CD4-positive, alpha-beta T cell treated with Interleukin-6 at 100 ng/mL for 8 hours (primary cell): ENCODE data around the gene VARS2.
"Not testable (repeated sequence)": the region's sequence is repeated elsewhere in the genome, so short reads cannot be mapped to it uniquely, and the experiment has no call there.

Experiments
- DNase-seq: peaks from one replicate; pipeline ENCODE4 v3.0.0-alpha.2; 2020; ENCODE audit warnings: mixed read lengths, low spot score

The VARS2 gene

DNA sequence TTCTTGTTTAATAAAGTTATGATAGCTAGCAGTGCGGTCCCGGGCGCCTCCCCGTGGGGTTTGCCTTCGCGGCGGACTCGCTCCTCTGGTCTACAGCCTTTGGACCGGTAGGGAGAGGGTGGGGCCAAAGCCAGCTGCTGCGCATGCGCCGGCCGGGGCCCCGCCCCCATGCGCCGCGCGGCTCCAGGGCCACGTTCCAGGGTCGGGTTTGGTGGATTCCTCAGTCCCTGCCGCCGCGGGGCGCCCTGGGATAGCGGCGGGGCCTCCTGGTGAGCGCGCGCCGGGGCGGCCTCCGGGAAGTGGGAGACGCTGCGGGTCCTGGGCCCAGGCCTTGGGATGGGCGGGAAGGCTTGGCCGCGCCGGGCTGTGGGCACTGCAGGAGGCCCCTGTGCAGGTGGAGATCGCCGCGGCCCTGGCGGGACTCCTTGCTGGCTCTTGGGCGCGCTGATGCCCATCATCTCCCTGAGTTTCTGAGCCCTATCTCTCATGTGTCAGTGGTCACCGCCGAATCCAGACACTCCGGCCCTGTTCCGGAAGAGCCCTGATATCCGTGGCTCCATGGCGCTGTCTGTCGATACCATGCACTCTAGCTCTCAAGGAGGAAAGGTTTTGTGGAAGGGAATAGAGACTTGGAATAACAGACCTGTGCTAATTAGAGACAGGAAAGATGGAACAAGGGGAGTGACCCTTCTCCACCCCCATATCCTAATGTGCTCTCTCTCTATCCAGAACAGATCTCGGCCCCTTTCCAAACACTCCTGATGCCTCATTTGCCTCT lies at the start of gene VARS2:
VARS2 (plus strand) TSS at position 163 of the 778 bp plus-strand sequence; CDS start at position 762, 599 bp downstream.
- DNase-seq = peak; percentile 83

DNA sequence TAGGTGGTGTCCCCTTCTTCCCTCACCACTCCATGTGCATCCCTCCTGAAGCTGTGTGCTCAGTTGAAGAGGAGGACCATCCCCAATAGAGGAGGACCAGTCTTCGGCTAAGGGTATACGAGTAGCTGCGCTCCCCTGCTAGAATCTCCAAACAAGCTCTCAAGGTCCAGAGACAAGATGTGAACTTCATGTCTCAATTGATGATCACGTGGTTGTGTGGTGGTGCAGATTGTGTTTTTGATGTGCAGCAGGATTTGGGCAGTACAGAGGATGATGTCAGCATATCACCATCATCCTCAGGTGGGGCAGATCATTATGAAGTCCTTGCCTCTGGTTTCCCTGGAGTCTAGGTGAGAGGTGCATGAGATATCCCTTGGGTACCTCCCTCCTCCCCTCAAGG lies 49.7 kb upstream of the VARS2 start:
- DNase-seq = no peak

DNA sequence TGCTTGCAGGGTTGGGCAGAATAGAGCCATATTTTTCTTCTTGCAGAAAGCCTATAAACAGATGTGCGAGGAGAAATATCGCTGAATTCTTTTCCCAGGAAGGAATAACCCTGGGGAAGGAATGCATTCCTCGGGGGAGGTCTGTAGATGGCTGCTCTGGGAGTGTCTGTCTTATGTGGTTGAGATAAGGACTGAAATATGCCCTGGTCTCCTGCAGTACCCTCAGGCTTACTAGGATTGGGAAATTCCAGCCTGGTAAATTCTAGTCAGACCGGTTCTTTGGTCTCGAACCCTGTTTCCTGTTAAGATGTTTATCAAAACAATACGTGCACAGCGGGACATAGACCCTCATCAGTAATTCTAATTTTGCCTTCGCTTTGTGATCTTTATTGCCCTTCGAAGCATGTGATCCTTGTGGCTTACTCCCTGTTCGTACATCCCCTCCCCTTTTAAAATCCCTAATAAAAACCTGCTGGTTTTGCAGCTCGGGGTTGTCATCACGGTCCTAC lies 44.7 kb upstream of the VARS2 start:
- not testable (repeated sequence) for DNase-seq

DNA sequence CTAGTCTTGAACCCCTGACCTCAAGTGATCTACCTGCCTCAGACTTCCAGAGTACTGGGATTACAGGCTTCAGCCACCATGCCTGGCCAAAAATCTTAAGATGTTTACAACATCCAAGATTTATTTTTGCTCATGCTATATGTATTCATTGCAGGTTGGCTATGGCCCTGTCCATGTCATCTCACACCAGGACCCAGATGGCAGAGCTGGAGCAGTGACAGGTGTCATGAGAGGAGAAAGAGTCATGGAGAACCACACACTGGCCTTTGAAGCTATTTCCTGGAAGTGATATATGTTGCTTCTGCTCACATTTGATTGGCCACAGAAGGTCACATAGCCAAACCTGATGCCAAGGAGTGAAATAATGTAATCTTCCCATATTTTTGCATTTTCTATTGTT lies 43.5 kb upstream of the VARS2 start:
- no peak for DNase-seq

DNA sequence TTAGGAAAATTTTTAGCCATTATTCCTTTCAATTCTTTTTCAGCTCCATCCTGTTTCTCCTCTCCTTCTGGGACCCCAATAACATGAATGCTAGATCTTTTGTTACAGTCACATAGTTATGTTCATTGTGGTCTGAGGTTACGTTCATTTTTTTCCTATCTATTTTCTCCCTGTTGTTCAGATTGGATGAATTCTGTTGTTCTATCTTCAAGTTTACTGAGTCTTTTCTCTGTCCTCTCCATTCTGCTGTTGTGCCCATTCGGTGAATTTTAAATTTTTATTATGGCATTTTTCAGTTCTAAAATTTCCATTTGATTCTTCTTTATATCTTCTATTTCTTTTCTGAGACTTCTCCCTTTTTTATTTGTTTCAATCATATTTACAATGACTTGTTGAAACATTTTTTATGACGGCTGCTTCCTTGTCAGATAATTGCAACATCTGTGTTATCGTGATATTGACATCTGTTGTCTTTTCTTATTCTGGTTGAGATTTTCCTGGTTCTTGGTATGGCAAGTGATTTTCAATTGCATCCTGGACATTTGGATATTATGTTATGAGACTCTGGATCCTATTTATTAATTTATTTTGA lies 42.4 kb upstream of the VARS2 start:
- no peak for DNase-seq

DNA sequence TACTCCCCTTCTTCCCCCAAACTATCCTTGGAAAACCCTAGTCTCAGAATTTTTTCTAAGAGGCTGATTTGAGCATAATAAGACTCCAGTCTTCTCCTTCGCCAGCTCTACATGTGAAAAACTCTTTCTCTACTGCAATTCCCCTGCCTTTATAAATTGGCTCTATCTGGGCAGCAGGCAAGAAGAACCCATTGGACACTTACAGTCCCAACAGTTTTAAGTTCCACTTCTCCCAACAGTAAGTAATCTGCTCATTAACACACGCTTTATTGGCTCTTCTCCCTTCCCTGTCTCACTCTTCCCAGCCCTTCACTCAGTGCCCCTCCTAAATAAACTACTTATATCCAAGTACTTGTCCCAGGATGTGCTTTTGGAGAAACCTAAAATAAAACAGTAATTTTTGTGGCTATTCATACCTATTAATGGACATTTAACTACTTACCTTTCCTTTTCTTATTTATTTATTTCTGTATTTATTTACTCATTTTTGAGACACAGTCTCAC lies 40.8 kb upstream of the VARS2 start:
- DNase-seq = no peak

DNA sequence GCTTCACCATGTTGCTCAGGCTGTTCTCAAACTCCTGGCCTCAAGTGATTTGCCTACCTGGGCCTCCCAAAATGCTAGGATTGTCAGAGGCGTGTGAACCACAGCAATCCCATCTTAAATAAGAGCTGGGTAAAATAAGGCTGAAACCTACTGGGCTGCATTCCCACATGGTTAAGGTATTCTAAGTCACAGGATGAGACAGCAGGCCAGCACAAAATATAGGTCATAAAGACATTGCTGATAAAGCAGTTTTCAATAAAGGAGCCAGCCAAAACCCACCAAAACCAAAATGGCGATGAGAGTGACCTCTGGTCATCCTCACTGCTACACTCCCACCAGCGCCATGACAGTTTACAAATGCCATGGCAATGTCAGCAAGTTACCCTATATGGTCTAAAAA lies 40.2 kb upstream of the VARS2 start:
- not testable (repeated sequence) for DNase-seq

DNA sequence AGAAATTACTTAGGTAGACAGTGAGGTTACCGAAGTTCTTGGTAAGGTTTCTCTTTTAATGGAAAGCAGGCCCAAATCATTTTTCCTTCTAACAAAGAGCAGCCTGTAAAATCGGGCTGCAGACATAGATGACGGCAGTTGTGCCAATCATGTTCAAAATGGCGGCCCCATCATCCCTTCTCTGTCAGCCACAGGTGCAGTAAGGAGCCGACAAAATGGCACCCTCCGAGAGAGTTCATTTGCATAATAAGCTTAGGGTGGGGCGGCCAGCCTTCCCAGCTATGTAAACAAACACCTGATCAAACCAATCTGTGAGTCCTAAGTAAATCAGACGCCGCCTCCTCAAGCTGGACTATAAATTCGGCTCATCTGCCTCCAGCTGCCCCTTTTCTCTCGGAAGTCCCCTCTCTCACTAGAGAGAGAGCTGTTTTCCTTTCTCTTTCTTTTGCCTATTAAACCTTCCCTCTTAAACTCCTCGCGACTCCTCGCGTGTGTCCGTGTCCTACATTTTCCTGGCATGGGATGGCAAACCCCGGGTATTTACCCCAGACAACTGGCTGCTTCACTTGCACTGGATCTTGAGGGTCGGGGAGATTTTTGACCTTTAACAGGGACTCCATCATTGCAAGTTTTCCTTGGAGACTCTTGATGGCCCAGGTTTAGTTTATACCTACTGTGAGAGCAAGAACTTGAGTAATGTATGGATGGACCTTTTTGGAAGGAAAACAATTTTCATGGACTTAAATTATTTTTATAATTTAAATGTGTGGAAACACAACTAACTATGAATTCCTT lies 38.6 kb upstream of the VARS2 start:
- DNase-seq = no peak

DNA sequence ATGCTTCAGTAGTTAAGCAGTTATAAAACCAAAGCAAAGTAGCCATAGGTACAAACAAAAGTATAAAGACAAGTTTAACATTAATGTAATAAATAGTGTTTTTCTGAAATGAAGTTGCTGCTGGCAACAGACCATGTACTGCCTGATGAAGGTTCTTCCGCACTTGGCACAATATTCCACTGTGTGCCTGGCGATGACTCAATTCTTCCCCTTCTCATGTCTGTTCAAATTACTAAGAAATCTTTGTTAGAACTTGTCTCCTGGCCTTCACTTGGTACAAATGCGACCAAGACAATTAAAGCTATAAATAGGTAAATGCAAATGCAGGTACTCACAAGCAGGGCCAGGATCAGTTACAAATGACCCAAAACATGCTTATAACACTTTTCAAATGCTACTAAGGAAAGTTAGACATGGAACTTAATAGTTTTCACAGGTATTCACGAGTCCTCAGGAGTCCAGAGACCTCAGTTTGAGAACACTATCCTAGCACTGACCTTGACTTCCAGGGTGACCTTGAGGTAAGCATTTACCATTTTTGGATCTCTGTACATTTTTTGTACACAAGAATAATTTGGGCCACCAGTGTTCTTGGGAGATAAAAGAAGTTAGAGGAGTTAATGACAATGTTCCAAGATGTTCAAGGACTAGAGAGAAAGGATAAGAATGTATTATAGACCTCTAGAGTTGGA lies 37.9 kb upstream of the VARS2 start:
- DNase-seq = no peak

DNA sequence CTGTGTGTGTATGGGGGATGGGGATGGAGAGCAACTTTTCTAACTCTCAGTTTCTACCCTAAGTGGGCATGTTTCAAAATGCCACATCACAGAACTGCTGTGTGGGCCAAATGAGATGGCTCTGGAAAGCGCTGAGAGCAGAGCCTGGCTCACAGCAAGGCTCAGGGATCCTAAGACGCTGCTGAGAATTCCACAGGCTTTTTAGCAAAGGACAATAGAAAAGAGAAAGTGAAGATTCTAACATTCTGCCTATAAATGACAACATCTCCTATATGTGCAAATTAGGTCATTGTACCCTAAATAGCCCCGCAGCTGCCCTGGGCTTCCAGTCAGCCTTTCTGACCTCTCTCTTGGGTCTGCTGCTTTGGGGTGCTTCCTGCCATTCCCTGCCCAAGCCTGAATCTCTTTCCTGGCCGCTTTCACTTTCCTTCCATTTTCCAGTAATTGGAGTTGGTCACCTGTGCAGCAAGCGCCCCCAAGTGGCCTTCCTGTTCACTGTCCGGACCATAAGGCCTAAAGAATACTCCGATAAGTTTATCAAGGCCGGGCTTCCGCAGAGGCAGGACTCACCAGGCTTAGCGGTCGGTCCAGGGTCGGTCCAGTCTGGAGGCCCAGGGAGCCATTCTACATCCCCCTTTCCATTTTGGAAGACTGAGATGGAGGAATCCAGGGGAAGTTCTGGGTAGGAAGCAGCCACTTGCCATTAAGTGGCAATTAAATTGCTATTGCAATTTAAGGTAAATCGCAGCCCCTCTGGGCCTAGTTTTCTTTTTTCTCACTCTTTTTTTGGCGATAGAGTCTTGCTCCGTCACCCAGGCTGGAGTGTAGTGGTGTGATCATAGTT lies 36.4 kb upstream of the VARS2 start:
- DNase-seq = peak; percentile 74

DNA sequence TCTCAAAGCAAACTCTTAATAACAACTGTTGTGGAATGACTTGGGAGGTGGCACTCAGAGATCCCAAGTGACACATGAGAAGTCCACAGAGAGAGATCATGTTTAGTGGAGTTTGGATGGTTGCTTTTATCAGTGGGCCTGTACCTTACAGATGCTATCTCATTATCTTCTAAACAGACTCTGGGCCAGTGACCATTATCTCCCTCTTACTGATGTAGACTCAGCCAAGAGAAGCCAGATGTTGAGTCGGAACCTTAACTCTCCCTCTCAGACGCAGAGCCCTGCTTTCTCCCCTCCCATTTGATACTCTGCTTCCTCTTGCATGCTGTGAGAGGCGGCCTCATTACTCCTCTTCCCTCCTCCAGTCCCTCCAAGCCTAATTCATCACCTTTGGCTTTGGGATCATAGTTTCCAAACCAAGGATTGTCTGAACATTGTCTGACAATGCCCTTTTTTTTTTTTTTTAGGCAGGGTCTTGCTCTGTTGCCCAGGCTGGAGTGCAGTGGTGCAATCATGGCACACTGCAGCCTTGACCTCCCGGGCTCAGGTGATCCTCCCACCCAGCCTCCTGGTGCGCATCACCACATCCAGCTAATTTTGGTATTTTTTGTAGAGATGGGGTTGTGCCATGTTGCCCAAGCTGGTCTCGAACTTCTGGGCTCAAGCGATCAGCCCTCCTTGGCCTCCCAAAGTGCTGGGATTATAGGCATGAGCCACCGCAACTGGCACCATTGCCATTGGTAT lies 34.2 kb upstream of the VARS2 start:
- no peak for DNase-seq

DNA sequence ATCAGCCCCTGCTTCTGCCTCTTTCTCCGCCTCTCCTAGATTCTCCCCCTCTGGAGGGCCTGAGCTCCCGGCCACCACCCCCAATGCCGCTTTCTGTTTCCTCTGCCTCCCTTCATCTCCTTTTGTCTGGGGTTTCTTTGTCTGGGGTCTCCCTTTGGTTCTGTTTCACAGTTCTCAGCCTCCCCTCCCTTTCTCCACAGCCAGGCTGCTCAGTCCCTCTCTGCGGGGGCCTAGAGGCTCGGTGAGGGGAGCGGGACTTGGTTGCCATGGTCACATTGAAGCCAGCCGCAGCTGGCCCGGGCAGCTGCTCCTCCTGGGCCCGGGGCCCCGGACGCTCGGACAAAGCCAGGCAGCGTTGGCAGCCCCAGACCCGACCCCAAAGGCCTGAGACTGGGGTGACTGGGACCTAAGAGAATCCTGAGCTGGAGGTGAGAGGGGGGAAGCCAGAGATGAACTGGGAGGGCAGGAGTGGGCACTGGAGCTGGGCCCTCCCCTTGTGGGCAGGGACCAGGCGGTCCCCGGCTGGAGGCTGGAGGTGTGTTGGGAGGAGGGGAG lies 33.3 kb upstream of the VARS2 start:
- DNase-seq = no peak

DNA sequence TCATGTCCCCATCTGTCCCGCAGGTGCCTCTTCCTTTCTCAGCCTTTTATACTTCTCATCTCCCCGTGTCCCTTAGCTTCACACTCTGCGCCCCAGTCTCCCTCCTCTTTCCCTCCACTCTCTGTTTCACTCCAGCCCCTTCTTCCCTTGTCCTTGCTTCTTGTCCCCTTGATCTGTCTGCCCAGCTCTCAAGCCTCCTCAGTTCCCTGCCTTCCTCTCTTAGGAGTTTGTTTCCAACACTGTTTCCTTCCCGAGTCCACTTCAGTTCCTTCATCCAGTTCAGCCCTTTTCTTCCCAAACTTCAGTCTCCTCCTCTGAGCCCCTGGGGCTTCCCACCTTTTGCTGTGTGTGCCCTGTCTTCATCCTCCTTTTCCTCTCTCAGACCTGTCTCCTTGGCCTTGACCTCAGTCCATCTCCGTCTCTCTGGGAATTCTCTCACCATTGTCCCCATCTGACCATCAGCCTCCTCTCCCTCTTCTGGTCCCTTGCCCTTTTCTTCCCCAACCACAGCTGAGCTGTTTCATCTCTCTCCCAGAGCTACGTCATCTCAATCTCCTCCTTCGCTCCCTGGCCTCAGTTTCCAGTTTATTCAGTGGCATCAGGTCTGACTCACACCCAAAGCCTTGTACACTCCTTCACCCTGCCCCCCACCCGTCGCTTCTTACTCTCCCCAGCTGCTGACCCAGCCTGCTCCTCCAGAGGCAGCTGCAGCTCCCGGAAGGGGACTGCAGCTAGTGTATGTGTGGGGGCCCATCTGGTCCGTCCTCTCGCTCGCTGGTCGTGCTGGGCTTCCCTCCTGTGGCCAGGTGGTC lies 32.4 kb upstream of the VARS2 start:
- no peak for DNase-seq

DNA sequence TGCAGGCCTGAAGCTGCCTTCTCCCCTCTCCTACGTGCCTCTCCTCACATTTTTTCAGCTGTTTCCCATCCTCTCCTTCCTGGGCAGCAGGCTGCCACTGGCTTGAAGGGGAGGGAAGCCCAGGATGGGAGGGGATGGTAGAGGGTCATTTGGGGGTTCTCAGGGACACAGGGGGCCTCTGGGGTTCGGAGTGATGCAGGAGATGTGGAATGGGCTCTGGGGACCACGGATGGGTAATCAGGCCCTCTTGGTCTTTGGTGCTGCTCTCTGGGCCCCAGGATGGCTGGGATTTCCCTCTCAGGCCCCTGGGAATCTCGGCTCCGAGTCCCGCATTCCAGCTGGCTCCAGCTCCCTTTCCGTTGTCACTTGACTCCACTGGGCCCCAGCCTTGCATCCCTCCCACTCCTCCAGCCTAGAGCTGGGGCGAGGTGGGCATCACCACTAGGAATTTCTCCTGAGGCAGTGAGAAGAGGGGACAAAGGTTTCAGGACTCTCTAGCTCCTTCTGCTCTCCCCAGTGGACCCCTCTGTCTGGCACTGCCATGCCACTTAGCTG lies 31.8 kb upstream of the VARS2 start:
- DNase-seq = no peak

DNA sequence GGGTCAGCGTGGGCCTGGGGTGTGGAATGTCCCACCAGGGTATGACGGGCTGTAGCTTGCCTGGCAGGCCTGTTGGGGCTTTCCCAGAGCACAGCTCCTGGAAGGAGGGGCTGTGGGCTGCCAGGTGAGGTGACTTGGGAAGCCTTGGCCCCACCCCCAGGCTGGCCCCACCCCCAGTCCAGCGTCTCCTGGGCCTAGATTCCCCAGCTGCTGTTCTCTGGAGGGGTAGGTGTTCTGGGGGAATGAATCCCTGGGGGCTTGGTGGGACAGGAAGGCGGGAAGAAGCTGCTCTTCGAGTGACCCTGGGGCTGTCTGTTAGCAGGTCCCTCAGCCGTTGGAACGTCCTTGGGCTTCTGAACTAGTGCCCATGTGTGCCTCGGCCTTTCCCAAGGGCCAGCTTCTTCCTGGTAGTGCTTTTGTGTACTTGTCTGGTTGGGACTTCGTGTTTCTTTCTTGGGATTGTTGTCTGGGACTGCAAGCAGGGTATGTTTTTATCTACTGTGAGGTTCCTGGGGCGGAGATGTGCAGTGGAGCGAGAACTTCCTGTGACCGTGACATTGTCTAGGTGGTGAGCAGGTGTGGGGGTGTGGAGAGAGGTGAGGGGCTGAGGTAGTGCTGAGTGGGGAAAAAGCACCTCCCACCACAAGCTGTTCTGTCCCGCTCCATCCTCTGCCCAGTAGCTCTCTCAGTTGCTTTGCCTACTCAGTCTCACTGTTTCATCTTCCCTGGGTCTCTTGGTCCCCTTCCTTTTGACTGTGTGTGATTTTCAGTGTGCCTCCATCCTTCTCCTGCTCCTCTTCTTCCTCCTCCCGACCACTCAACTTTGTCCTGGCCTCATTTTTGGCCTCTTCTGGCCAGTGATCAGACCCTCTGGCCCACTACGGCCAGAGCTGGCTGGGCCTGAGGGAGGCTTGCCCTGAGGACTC lies 31.0 kb upstream of the VARS2 start:
- no peak for DNase-seq

DNA sequence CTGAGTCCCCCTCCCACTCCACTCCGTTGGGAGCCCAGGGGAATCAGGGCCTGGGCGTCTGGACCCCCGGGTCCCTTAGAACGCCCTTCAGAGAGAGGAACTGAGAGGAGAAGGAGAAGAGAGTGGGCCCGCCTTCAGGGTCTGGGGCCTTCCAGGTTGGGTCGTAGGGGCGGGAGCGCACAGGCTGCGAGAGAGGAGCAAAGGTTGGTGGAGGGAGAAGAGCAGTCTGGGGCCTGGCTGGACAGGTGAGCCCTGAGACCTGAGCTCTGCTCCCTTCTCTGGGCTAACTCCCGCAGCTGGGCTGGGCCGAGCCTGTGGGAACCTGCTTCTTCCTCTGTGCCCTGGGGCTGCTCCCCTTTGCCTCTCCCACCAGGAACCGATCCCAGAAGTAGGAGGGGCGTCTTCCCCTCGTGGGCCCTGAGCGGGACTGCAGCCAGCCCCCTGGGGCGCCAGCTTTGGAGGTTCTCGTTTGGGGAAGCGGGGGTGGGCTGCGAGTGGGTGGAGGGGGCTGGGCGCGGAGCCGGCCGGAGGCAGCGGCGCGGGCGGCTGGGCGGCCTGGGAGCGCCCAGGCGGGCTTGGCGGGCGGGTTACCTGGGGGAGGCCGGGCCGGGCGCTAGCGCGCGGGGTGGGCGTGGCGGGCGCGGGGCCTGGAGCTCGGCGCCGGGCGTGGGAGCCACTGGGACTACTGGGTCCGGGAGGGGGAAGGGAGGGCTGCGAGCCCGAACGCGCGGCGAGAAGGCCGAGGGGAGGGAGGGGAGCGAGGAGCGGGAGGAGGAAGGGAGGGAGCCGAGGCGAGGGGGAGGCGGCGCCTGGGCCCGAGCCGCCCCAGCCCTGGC lies 30.1 kb upstream of the VARS2 start, which contains the start of gene DDR1:
DDR1 (plus strand) TSS at position 835 of the 836 bp plus-strand sequence. CDS start 4,211 bp downstream, outside the sequence.
- DNase-seq = peak; percentile 42
